GM12891 (cell line): ENCODE measurements around the gene AKAIN1.

Experiments used
- DNase-seq: peaks from one replicate; pipeline ENCODE4 v3.0.0; 2011; ENCODE audit warnings: low spot score; ENCODE audit not compliant: insufficient read length
- FAIRE-seq: peaks from 2 replicates; lab custom pipeline; 2011; peaks lifted over from hg19 to GRCh38; lab: Jason Lieb, UNC
- PAX5 ChIP-seq: IDR thresholded peaks from 2 replicates; pipeline ENCODE4 v1.6.1; 2011; ENCODE audit warnings: low read length, moderate library complexity, mild to moderate bottlenecking; ENCODE audit not compliant: insufficient read depth, severe bottlenecking
- POLR2A ChIP-seq: IDR thresholded peaks from 2 replicates; pipeline ENCODE4 v1.6.1; 2011; ENCODE audit warnings: low read depth, low read length, control low read depth
- POLR2AphosphoS5 ChIP-seq: IDR thresholded peaks from 2 replicates; pipeline ENCODE4 v1.6.1; 2011; ENCODE audit warnings: low read depth, low read length, control low read depth
- POU2F2 ChIP-seq: IDR thresholded peaks from 2 replicates; pipeline ENCODE4 v1.6.1; 2011; ENCODE audit warnings: low read depth, mild to moderate bottlenecking, control low read depth, low read length, moderate library complexity
- SPI1 ChIP-seq: IDR thresholded peaks from 2 replicates; pipeline ENCODE4 v1.6.1; 2011; ENCODE audit warnings: low read depth, low read length, control low read depth
- TAF1 ChIP-seq: IDR thresholded peaks from 2 replicates; pipeline ENCODE4 v1.6.1; 2011; ENCODE audit warnings: low read depth, low read length, control low read depth

The AKAIN1 gene

DNA sequence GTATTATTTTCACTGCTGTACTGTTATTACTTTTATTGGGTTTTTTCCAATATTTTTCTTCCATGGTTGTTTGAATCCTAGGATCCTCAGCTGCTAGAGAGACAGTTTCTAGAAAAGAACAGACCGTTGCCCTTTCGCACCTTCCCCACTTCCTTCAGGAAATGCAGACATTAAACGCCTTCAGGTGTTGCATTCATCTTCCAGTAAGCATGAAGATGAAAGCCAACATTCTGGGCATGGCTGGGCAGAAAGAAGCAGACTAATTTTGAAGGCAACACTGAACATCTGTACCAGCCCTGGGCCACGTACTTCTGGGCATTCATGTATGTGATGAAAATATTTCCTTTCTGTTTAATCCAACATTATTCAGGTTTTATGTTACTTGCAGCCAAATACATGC is 51.0 kb downstream of the AKAIN1 start:
- FAIRE-seq (no peak), DNase-seq (no peak)
- TF ChIP-seq POLR2A (no peak), POU2F2 (no peak), POLR2AphosphoS5 (no peak), PAX5 (no peak), TAF1 (no peak), SPI1 (no peak)

DNA sequence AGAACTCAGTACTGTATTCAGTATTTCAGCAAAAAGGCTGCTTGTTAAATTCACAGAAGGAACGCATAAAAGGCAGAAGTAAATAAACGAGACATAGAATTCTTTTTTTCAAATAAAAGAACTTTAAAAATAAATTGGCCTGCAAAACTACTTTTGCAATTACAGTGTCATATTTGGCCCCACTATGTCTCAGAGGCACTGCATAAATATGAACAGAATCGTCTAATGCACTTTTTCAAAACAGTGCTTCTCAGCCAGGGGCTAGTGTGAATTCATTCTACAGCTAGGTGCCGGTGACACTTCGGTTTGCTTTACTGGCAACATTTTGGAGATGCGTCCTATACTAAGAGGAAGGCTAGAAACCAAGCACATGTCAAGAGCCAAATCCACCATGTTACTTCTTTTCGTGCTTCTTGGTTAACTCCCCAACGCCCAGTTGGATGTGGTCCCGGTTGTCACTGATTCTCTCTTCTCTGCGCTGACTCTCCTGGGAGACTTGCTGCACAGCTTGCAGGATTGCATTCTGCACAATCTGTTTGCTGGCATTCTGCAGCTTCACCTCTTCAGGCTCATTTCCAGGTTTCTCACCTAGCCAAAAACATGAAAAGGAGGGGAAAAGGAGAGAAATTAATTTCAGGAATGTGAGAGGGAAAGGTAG is 51.8 kb downstream of the AKAIN1 start:
- no peak for DNase-seq
- TF ChIP-seq POLR2AphosphoS5 (no peak), PAX5 (no peak), TAF1 (no peak), POU2F2 (no peak), SPI1 (no peak), POLR2A (no peak)
- no peak for FAIRE-seq

DNA sequence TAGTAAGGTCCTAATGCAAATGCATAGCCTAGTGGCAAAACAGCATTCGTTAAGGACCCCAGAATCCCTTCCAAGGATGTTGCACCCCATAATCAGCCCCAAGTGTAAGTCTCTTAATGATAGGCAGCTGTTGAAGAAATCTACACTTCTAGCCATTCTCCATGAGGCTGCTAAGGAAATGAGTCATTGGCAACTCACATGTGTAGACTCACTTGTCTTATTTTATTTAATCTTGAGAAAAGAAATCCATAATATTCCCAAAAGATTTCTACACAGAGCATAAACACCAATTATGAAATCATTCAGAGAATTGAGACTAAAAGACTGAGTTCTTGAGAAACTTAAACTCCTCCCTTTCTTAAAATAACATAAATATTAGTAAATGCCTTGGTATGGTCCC is 52.4 kb downstream of the AKAIN1 start:
- FAIRE-seq, result no peak
- TF ChIP-seq POLR2A (no peak), POU2F2 (no peak), POLR2AphosphoS5 (no peak), PAX5 (no peak), SPI1 (no peak), TAF1 (no peak)
- DNase-seq, result no peak

DNA sequence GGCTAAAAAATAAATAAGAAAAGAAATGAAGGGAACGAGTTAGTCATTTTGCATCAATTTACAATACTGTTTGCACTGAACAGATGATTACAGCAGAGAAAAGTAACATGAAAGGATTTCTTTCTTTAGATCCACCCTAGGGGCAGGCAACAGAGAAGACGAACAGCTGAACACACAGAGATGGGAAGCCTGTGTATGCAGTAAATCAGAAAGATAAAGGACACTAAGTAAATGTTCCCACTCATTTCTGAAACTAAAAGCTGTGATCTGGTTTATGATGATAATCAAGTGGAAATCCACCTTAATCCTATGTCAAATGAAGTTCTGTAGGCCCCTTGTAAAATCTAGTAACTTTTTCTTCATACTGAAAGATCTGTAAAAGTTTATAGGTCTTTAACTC is 54.2 kb downstream of the AKAIN1 start:
- TF ChIP-seq POLR2AphosphoS5 (no peak), TAF1 (no peak), PAX5 (no peak), POLR2A (no peak), POU2F2 (no peak), SPI1 (no peak)
- FAIRE-seq, result no peak
- no peak for DNase-seq

DNA sequence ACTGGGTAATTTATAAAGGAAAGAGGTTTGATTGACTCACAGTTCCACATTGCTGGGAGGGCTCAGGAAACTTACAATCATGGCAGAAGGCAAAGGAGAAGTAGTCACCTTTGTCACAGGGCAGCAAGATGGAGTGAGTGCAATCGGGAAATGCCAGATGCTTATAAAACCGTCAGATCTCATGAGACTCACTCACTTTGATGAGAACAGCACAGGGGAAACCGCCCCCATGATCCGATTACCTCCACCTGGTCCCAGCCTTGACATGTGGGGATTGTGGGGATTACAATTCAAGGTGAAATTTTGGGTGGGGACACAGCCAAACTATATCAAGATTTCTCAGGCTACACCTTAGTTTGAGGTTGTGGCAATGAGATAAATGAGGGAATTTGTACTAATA is 54.9 kb downstream of the AKAIN1 start:
- DNase-seq (no peak), FAIRE-seq (no peak)
- no peak for TF ChIP-seq POU2F2
- no peak for TF ChIP-seq POLR2A
- TF ChIP-seq SPI1, result no peak
- no peak for TF ChIP-seq TAF1
- no peak for TF ChIP-seq POLR2AphosphoS5

DNA sequence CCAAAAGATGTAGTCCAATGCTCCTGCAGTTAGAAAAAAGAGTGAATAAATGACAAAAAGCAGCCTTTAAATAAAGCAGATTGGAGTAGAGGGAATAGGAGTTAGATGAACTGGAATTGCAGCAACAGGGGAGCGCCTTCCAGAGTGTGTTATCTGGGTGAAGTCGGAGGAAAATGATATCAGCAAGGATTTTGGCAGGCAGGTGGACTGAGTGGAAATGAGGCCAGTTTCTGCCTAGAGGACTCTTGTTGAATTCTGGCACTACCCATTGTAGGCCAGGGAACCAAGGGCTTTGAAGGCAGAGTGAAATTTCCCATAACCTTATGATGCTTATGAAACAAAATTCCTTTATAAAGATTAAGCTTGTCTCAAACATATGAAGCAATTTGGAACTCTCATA is 59.8 kb downstream of the AKAIN1 start:
- FAIRE-seq (no peak), DNase-seq (no peak)
- no peak for TF ChIP-seq SPI1
- no peak for TF ChIP-seq TAF1
- no peak for TF ChIP-seq POLR2AphosphoS5
- TF ChIP-seq PAX5, result no peak
- no peak for TF ChIP-seq POLR2A
- TF ChIP-seq POU2F2, result no peak

DNA sequence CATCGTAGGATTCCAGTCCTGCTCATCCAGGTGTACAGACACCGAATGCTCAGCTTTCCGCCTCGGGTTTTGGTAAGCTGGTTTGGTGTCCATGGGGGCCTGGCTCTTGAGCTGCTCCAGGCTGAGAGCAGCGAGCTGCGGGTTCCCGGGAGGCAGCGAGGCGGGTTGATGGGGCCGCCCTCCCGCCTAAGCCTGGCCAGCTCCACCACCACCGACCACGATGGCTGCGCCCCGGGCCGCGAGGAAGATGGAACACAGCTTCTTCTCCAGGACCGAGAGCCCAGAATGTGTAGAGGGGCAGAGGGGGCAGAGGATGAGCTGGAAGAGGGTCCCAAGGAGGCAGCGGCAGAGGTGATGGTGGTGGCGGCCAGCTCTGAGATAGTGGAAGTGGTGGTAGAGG is 64.1 kb downstream of the AKAIN1 start:
- FAIRE-seq (no peak), DNase-seq (no peak)
- no peak for TF ChIP-seq POLR2AphosphoS5
- TF ChIP-seq PAX5, result no peak
- TF ChIP-seq POLR2A, result no peak
- TF ChIP-seq SPI1, result no peak
- no peak for TF ChIP-seq POU2F2
- TF ChIP-seq TAF1, result no peak

DNA sequence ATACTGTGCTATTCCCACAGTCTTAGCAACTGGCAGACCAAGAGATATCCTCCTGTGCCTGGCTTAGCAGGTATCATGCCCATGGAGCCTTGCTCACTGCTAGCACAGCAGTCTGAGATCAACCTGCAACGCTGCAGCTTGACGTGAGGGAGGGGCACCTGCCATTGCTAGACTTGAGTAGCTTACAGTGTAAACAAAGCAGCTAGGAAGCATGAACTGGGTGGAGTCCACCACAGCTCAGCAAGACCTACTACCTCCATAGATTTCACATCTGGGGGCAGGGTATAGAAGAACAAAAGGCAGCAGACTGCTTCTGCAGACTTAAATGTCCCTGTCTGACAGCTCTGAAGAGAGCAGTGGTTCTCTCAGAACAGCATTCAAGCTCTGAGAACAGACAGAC is 74.8 kb downstream of the AKAIN1 start:
- TF ChIP-seq SPI1 (no peak), POLR2A (no peak), PAX5 (no peak), TAF1 (no peak), POLR2AphosphoS5 (no peak), POU2F2 (no peak)
- no peak for DNase-seq
- FAIRE-seq, result no peak

DNA sequence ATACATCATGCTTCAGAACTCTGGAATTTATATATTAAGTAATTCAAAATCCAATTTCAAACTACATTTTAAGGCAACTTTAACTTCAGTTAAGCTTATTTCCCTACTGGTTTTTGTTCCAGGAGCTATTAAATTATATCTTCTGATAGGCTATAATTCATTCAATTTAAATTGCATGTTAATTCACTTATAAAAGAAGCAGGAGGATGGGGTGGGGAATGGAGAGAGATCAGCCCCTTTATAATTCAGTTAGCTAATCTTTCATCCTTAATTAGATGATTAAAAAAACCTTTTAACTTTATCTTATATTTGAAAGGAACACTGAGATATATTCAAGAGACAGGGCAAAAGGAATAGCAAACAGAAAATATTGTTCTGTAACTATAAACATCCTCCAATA is 86.8 kb downstream of the AKAIN1 start:
- FAIRE-seq, result no peak
- no peak for DNase-seq
- TF ChIP-seq SPI1, result no peak

DNA sequence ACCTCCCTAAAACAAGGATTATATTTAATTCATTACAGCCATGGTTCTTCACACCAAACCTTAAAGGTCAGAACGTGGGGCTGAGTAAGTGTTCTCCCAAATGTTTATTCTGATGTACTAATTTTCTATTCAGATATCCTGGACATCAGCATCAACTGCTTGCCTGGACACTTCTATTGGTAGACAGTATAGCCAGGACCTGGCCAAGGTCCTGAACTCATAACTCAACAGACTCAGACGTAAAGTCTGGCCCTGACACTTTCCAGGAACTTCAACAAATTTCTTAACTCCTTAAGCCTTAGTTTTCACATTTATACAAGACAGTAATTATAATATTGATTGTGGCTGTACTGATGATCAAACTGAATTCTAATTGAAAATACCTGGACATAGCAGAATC is 89.1 kb downstream of the AKAIN1 start:
- DNase-seq (no peak), FAIRE-seq (no peak)
- no peak for TF ChIP-seq POLR2AphosphoS5
- TF ChIP-seq TAF1, result no peak
- no peak for TF ChIP-seq SPI1
- TF ChIP-seq POLR2A, result no peak
- no peak for TF ChIP-seq POU2F2
- TF ChIP-seq PAX5, result no peak
